Astrocyte (in vitro differentiated cells and primary cell): Measurements from ENCODE around the gene MYL4.

Experiments used
- CTCF ChIP-seq: IDR thresholded peaks from 2 replicates; pipeline ENCODE4 v1.5.1; 2011; ENCODE audit warnings: low read depth, mild to moderate bottlenecking, inconsistent platforms, low read length, moderate library complexity; ENCODE audit not compliant: insufficient read depth
- EZH2 ChIP-seq: IDR thresholded peaks from 2 replicates; pipeline ENCODE4 v1.6.1; 2012; ENCODE audit warnings: mild to moderate bottlenecking, low read length, inconsistent platforms; ENCODE audit not compliant: insufficient read depth

GRCh38 chr17:47164263-47164662 lies 44.9 kb upstream of the MYL4 start:
- TF ChIP-seq CTCF = no peak
- no peak for TF ChIP-seq EZH2
